CD4-positive, alpha-beta T cell treated with Interleukin-21 for 1 hour (primary cell): Measurements from ENCODE around the gene TMEM209.
"Not testable (repeated sequence)": the region's sequence is repeated elsewhere in the genome, so short reads cannot be mapped to it uniquely, and the experiment has no call there.

Experiments used
- DNase-seq: peaks from one replicate; pipeline ENCODE4 v3.0.0-alpha.2; 2020

Gene TMEM209

GRCh38 chr7:130157700-130158099 lies 47.5 kb downstream of the TMEM209 start:
- no peak for DNase-seq

- no peak for DNase-seq
These were observed 49.1 kb downstream of the TMEM209 start for GRCh38 chr7:130156140-130156539.

DNA sequence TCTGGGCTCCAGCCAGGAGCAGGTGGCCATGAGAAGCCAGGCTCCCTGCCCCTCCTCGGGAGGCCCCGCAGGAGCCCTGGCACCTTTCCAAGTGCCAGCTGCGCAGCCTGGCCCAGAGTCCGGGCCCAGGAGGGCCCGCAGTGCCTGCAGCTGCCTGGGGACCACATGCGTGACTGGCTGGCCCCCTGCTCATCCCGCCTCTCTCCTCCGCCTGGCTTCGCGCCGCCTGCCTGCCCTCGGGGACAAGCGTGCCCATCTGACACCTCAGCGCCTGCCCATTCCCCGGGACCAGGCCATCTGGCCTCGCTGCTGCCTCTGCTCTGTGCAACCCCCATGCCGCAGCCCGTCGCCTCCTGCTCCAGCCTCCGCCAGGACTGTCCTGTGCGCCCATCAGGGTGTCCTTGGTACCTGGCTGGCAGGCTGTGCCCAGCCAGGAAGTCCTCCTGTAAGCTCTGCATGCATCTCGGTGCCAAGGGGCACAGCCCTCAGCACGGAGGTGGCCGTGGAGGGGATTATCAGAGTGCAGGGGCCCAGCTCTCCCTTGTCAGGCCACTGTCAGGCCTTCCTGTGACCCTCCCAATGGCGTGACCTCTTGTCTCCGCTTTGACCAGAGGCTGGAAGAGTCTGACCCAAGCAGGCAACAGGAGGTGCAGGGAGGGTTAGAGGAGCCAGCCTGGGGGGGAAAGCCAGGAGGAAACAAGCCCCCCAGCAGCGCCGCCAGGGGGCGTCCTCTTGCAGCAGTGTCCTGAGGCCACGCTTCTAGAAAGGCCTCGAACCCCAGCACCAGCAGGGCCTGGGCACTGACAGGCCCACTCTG lies 50.5 kb downstream of the TMEM209 start:
- DNase-seq: no peak

DNA sequence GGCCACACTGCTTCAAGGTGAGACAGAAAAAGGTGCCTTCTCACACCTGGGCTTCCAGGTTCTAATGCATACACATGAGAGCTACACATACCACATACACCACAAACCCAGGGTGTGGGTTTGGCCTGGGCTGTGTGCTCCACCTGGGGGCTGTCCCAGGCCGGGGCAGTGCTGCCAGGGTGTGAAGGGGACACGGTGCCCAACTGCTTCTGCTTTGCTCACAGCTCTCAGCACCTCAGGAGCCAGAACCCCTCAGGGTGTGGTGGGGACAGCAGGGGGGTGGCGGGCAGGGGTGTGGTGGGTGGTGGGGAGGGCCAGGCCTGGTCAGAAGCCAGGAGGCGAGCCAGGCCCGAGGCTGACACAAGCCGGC lies 51.1 kb downstream of the TMEM209 start:
- DNase-seq: no peak

DNA sequence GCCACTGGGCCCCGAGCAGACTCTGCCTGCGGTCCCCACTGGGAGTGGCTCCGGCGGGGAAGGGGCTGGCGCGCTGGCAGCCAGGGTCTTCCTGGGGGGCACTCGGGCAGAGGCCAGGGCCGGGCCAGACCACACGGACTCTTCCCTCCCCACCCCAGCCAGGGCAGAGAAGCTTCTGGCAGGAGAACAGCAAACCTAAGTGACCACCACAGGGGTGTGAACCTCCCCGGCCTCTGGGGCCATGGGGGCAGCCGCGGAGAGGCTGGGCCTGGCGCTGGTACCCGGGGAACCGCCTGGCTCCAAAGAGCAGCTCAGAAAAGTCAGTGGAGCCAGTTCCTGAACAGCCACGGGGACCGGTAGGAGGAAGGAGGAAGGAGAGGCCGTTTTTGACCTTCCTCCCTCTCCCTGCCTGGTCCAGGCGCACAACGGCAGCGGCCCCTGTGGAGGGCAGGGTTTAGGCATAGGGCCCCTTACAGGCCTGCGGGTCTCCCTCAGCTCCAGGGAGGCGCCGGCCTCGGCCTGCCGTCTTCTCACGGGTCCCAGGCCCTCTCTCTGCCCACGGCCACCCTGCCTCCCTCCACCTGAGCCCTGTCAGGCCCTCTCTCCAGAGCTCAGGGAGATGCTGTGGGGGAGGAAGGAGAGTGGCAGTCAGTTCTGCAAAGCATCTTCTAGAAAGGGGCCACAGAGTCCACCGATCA lies 51.8 kb downstream of the TMEM209 start:
- DNase-seq: no peak

- peak; percentile 9 for DNase-seq
These were observed 52.6 kb downstream of the TMEM209 start for GRCh38 chr7:130152493-130153210.

DNA sequence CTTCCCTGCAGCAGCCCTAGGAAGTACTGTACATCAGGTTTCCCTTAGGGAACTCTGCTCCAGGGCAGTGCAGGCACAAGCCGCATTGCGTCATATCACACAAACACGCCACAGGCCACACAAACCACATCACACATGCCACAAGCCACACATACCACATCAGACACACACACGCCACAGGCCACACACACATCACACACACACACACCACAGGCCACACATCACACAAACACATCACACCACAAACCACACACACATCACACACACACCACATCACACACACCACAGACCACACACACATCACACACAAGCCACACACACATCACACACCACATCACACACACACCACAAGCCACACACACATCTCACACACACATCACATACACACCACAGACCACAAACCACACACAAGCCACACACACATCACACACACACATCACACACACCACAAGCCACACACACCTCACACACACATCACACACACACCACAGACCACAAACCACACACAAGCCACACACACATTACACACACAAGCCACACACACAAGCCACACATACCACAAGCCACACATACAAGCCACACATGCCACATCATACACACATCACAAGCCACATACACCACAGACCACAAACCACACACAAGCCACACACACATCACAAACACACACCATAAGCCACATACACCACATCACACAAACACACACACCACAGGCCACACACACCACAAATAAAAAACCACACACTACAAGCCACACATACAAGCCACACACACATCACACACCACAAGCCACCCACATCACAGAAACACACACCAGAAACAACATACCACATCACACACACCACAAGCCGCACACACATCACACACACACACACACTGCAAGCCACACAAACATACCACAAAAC lies 53.4 kb downstream of the TMEM209 start:
- peak; percentile 64 for DNase-seq

GRCh38 chr7:130150587-130150986 lies 54.6 kb downstream of the TMEM209 start:
- DNase-seq: no peak

DNA sequence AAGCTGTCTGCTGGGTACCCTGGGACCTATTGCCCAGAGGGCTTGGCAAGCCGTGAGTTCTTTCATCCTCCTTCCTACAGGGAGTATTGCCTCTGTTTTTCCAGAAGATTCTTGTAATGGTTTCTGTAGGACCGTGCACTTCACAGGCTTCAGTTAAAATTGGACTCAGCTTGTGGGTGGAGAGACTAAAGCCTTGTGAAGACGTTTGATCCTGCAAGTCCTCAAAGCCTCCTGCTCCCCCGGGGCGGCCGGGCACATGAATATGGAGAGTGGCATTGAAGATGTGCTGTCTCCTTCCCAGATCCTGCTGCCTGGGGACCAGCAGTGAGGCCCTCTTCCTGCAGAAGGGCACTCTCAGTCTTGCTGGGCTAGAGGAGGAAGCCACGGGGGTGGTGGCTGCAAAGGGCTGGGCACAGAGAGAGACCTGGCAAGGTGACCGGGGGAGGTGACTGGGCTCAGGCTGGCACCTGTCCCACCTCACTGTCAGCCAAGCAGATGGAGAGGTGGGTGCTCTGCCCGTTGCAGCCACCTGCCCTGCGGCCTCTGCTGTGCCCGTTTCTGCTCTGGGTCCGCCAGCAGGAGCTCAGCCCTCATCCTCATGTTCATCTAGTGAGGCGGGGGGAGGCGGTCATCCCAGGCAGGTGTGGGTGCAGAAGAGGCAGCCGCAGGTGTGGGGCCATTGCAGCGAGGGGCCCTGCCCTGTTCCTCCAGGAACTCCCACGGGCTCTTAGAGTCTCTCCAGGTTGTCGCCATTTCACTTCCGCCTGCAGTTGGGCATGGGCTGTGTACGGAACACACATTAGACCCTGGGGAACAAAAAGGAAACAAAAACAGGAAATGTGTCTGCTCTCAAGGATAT lies 55.7 kb downstream of the TMEM209 start:
- DNase-seq: no peak

DNA sequence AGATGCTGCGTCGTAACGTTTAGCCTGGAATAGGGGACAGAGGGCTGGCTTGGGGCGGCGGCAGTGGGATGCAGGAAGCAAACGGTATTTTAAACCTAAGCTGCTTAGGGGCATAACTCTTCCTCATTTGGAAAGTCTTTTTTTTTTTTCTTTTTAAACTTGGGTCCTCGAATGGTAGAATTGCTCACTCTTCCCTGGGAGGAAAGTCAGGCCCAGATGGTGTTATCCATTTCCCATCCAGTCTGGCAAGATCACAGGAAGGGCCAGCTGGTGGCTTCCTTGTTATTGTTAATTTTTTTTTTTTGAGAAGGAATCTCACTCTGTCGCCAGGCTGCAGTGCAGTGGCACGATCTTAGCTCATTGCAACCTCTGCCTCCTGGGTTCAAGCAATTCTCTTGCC lies 56.6 kb downstream of the TMEM209 start:
- DNase-seq: no peak

- DNase-seq: no peak
These were observed 57.4 kb downstream of the TMEM209 start for GRCh38 chr7:130147710-130148325.

- no peak for DNase-seq
These were observed 58.4 kb downstream of the TMEM209 start for GRCh38 chr7:130146693-130147405.

- not testable (repeated sequence) for DNase-seq
These were observed 59.1 kb downstream of the TMEM209 start for GRCh38 chr7:130146142-130146541.

DNA sequence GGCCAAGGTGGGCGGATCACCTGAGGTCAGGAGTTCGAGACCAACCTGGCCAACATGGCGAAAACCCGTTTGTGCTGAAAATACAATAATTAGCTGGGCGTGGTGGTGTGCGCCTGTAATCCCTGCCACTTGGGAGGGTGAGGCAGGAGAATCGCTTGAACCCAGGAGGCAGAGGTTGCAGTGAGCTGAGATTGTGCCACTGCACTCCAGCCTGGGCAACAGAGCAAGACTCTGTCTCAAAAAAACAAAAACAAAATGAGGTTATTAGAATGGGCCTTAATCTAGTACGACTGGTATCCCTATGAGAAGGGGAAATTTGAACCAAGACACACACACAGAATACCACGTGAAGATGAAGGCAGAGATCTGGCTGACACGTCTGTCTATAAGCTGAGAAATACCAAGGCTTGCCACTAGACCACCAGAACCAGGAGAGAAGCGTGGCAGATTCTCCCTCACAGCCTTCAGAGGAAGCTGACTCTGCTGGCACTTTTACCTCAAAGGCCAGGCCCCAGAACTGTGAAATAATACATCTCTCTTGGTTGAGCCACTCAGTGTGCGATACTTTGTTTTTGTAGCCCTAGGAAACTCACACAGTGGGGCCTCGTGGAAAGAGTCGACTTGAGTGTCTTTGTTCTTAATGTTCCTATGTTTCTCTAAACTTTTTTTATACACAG lies 59.6 kb downstream of the TMEM209 start:
- DNase-seq: peak; percentile 11

GRCh38 chr7:130144312-130145171 lies 60.7 kb downstream of the TMEM209 start:
- no peak for DNase-seq

GRCh38 chr7:130143986-130144311 lies 61.3 kb downstream of the TMEM209 start:
- DNase-seq: no peak

DNA sequence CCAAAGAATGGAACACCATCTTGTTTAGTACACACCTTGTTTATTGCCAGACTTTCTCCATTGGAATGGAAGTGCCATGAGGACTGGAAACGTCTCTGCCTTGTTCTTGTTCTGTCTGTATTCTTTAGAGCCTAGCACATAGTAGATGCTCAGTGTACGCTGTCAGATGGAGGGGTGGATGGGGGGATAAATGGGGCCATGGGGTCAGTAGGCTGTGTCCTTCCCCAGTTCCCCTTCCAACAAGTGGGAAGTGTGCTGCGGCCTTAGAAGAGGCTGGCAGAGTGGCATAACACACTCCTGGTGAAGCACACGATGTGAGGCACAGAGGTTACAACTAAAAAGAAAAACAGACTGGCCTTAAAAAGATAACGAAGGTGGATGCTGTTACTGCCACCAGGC lies 61.9 kb downstream of the TMEM209 start:
- DNase-seq: no peak

DNA sequence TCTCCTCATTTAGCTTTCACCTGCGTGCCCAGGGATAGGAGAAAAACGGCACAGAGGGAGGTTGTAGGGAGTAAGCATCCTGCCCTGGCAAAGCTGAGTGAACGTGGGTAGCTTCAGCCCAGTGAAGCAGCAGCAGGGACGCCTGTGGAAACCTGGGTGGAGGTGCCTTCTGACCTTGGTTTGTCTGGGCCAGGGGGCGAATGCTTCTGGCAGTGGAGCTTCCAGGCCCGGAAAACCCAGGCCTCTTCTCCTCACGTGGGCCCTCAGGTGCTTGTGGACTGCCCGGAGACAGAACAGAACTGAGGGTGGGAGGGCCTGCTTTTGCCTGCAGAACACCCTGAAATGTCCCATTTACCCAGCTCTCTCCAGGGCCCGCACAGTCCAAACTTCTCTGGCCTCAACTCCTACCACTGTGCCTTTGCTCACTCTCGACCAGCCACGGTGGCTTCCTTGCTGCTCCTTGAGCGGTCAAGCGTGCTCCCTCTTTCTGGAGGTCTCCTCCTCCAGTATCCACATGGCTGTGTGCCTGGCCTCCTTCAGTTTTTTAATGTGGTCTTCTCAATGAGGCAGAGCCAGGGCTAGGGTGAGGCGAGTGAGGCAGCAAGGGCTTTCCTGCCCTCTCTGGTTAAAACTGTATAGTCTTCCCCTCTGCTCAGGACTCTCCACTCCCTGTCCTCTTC lies 62.4 kb downstream of the TMEM209 start:
- no peak for DNase-seq
